PC-3 (cell line): ENCODE data around the gene BCL7C. TPM values are rescaled to one million over a fixed set of nuclear protein-coding genes. Genes with fewer than 3 reads are reported as not detected.

Source experiments
- ATAC-seq: fragments of 200-7000 bp; cut with Tn5 transposase; 2 replicates; pipeline ENCODE4 v1.9.1; 2020; ENCODE audit warnings: mild to moderate bottlenecking, moderate library complexity
- BruUV-seq: library from RNA; stranded (reverse); fragments of 400-500 nt; replicated peaks from 2 replicates; lab custom pipeline; 2021; lab: Mats Ljungman, UMichigan
- CTCF ChIA-PET: fragments of 300-600 bp; sonication (Branson Sonifier 250); formaldehyde crosslinking; loops from one replicate; lab custom pipeline; 2022; ENCODE audit warnings: antibody characterized with exemption; lab: Charles Lee
- POLR2A ChIA-PET: fragments of 300-600 bp; sonication (Branson Sonifier 250); formaldehyde crosslinking; loops from one replicate; lab custom pipeline; 2022; ENCODE audit warnings: antibody characterized with exemption; ENCODE audit not compliant: unreplicated experiment; lab: Charles Lee
- DNase-seq: peaks from one replicate; pipeline ENCODE4 v3.0.0-alpha.2; 2015
- H2AFZ ChIP-seq: fragments of 300-600 bp; sonication (generic); 2 replicates; pipeline ENCODE4 v1.6.0; 2016; ENCODE audit warnings: antibody characterized with exemption, low read length
- H3F3A ChIP-seq: fragments of 300-600 bp; sonication (generic); one replicate; pipeline ENCODE4 v1.6.0; 2017; ENCODE audit warnings: antibody characterized with exemption, low read length, control low read depth, mild to moderate bottlenecking; ENCODE audit not compliant: unreplicated experiment
- H3K27ac ChIP-seq: fragments of 300-600 bp; sonication (generic); 2 replicates; pipeline ENCODE4 v1.5.1; 2016; ENCODE audit warnings: mild to moderate bottlenecking, low read length
- H3K27me3 ChIP-seq: fragments of 300-600 bp; sonication (generic); 2 replicates; pipeline ENCODE4 v1.6.1; 2016; ENCODE audit warnings: low read length, mixed read lengths
- H3K36me3 ChIP-seq: fragments of 300-600 bp; sonication (generic); 2 replicates; pipeline ENCODE4 v1.6.1; 2016; ENCODE audit warnings: low read depth, mixed run types, low read length, mixed read lengths
- H3K4me1 ChIP-seq: fragments of 300-600 bp; sonication (generic); 2 replicates; pipeline ENCODE4 v1.5.1; 2016; ENCODE audit warnings: low read length; ENCODE audit not compliant: insufficient read depth
- H3K4me2 ChIP-seq: fragments of 300-600 bp; sonication (generic); 2 replicates; pipeline ENCODE4 v1.6.0; 2016; ENCODE audit warnings: low read length
- H3K4me3 ChIP-seq: fragments of 300-600 bp; sonication (generic); 2 replicates; pipeline ENCODE4 v1.5.1; 2016; ENCODE audit warnings: mild to moderate bottlenecking, low read length, mixed read lengths
- H3K79me2 ChIP-seq: fragments of 300-600 bp; sonication (generic); 2 replicates; pipeline ENCODE4 v1.6.1; 2017; ENCODE audit warnings: low read length, mixed read lengths
- H3K9ac ChIP-seq: fragments of 300-600 bp; sonication (generic); 2 replicates; pipeline ENCODE4 v1.6.0; 2016; ENCODE audit warnings: mild to moderate bottlenecking, low read length
- H3K9me2 ChIP-seq: fragments of 300-600 bp; sonication (generic); replicated peaks from 2 replicates; pipeline ENCODE4 v1.6.1; 2016; ENCODE audit warnings: mixed run types, low read length, mixed read lengths
- H3K9me3 ChIP-seq: fragments of 300-600 bp; sonication (generic); 2 replicates; pipeline ENCODE4 v1.6.1; 2016; ENCODE audit warnings: low read length, mixed read lengths
- H4K20me1 ChIP-seq: fragments of 300-600 bp; sonication (generic); 2 replicates; pipeline ENCODE4 v1.6.1; 2016; ENCODE audit warnings: low read length, mixed read lengths
- CTCF ChIP-seq: fragments of 300-600 bp; sonication (generic); conservative IDR thresholded peaks from 2 replicates; pipeline ENCODE4 v1.5.1; 2017; ENCODE audit warnings: antibody characterized with exemption, low read depth, mild to moderate bottlenecking, low read length
- EZH2 ChIP-seq: fragments of 300-600 bp; sonication (generic); IDR thresholded peaks from one replicate; pipeline ENCODE4 v1.6.1; 2017; ENCODE audit warnings: antibody characterized with exemption, mild to moderate bottlenecking, low read length; ENCODE audit not compliant: unreplicated experiment
- EZH2phosphoT487 ChIP-seq: fragments of 300-600 bp; sonication (generic); IDR thresholded peaks from 2 replicates; pipeline ENCODE4 v1.6.1; 2018; ENCODE audit warnings: mild to moderate bottlenecking, antibody characterized with exemption, low read length, borderline replicate concordance
- intact Hi-C: fragments of 100-400 bp; cut with micrococcal nuclease; formaldehyde crosslinking; loops from 2 replicates; pipeline ENCODE4 v1.9.0; 2023
- total RNA-seq: library from RNA; depleted of rRNA; stranded (reverse); fragments of >200 nt; gene quantifications from 2 replicates; pipeline ENCODE4 v1.2.3, GENCODE V29; 2014

Gene BCL7C
- total RNA-seq, 1 experiment from 2014 or later: 75.6 TPM

GRCh38 chr16:30904114-30904780 lies 10.4 kb upstream of the BCL7C start:
- Histone ChIP-seq H3K36me3 (no peaks in the 10 kb centered on the region), H3F3A (no peaks in the 10 kb centered on the region)

GRCh38 chr16:30903596-30903995 lies 9.7 kb upstream of the BCL7C start:
- Histone ChIP-seq H3K27ac (no peak overlapping the region), H3K4me3 (no peak overlapping the region), H3F3A (no peaks in the 10 kb centered on the region), H3K79me2 (no peaks in the 10 kb centered on the region), H3K9ac (no peak overlapping the region), H3K27me3 (no peaks in the 10 kb centered on the region), H4K20me1 (no peaks in the 10 kb centered on the region), H3K9me2 (no peaks in the 10 kb centered on the region), H3K4me1 (no peaks in the 10 kb centered on the region; the same call in 1 of the 2 replicates), H3K9me3 (no peaks in the 10 kb centered on the region), H3K36me3 (no peaks in the 10 kb centered on the region), H3K4me2 (no peak overlapping the region), H2AFZ (no peak overlapping the region)
- ATAC-seq (no peak), DNase-seq (no peak)
- intact Hi-C loops: loop anchor here (2.0 kb wide), 1 partner anchor 59 kb away; no protein-coding TSS in a partner anchor
- ChIA-PET POLR2A (no interaction called here), CTCF (no interaction called here)
- no peak for TF ChIP-seq EZH2
- no peak for TF ChIP-seq CTCF
- TF ChIP-seq EZH2phosphoT487: no peak
- no TSS peak for BruUV-seq

More at GRCh38 chr16:30904114-30904780, 10.4 kb upstream of the BCL7C start:
- no TSS peak for BruUV-seq
- POLR2A ChIA-PET: no interaction called here
- DNase-seq: no peak
- CTCF ChIA-PET: interaction anchor here (0.5 kb wide), 1 partner anchor 74 kb away, joined by 3 read pairs; no protein-coding TSS in a partner anchor
- no peak overlapping the region for H3K9ac ChIP-seq
- no peak for TF ChIP-seq EZH2phosphoT487
- no peak for TF ChIP-seq CTCF
- no peak for TF ChIP-seq EZH2
- ATAC-seq: no peak
- no peaks in the 10 kb centered on the region for H3K27me3 ChIP-seq
- intact Hi-C loops: no loop called here
- no peak overlapping the region for H3K4me3 ChIP-seq
- H3K4me1 ChIP-seq: no peaks in the 10 kb centered on the region; the same call in 1 of the 2 replicates
- H3K79me2 ChIP-seq: no peaks in the 10 kb centered on the region
- no peak overlapping the region for H3K4me2 ChIP-seq
- no peak overlapping the region for H3K27ac ChIP-seq
- no peak overlapping the region for H2AFZ ChIP-seq
- no peaks in the 10 kb centered on the region for H3K9me2 ChIP-seq
- no peaks in the 10 kb centered on the region for H3K9me3 ChIP-seq
- H4K20me1 ChIP-seq: no peaks in the 10 kb centered on the region

- Histone ChIP-seq H3K9me3 (no peaks in the 10 kb centered on the region), H4K20me1 (no peaks in the 10 kb centered on the region), H3K4me3 (no peak overlapping the region), H3K79me2 (no peaks in the 10 kb centered on the region), H3F3A (no peaks in the 10 kb centered on the region), H2AFZ (peak overlapping the region; percentile 86), H3K4me2 (no peak overlapping the region), H3K9me2 (no peaks in the 10 kb centered on the region), H3K4me1 (no peaks in the 10 kb centered on the region; the same call in 1 of the 2 replicates), H3K27ac (no peak overlapping the region), H3K36me3 (no peaks in the 10 kb centered on the region), H3K9ac (no peak overlapping the region), H3K27me3 (no peaks in the 10 kb centered on the region)
- TF ChIP-seq EZH2 (no peak), CTCF (no peak), EZH2phosphoT487 (no peak)
- CTCF ChIA-PET: interaction anchor here (1.9 kb wide), 1 partner anchor 58 kb away, joined by 25 read pairs; no protein-coding TSS in a partner anchor
- ATAC-seq (no peak), DNase-seq (no peak)
- no TSS peak for BruUV-seq
- intact Hi-C loops: loop anchor here (2.0 kb wide), 1 partner anchor 58 kb away; no protein-coding TSS in a partner anchor
- POLR2A ChIA-PET: interaction anchor here (0.6 kb wide), 1 partner anchor 58 kb away, joined by 4 read pairs; no protein-coding TSS in a partner anchor
Observed at GRCh38 chr16:30903002-30903401, 9.1 kb upstream of the BCL7C start.
